NT2/D1 (cell line): ENCODE measurements around the gene ZNF253.
A peak's percentile ranks its signal among the peaks of the same experiment; 100 is the strongest.
"Not testable (repeated sequence)": the region's sequence is repeated elsewhere in the genome, so short reads cannot be mapped to it uniquely, and the experiment has no call there.

Experiments used
- DNase-seq: peaks from one replicate; pipeline ENCODE4 v3.0.0-alpha.2; 2011; ENCODE audit warnings: low read depth, low spot score
- H3K27me3 ChIP-seq: 2 replicates; pipeline ENCODE4 v1.6.0; 2011; ENCODE audit warnings: mild to moderate bottlenecking; ENCODE audit not compliant: insufficient read length, insufficient read depth
- H3K36me3 ChIP-seq: 2 replicates; pipeline ENCODE4 v1.6.1; 2011; ENCODE audit warnings: mild to moderate bottlenecking, low read length, mixed read lengths; ENCODE audit not compliant: insufficient read depth, insufficient read length
- H3K4me1 ChIP-seq: 2 replicates; pipeline ENCODE4 v1.5.1; 2011; ENCODE audit not compliant: insufficient read depth, insufficient read length
- H3K4me3 ChIP-seq: 2 replicates; pipeline ENCODE4 v1.5.1; 2011; ENCODE audit warnings: low read depth; ENCODE audit not compliant: insufficient read length
- H3K9ac ChIP-seq: 2 replicates; pipeline ENCODE4 v1.6.0; 2011; ENCODE audit warnings: low read depth; ENCODE audit not compliant: insufficient read length
- H3K9me3 ChIP-seq: 2 replicates; pipeline ENCODE4 v1.5.1; 2011; ENCODE audit warnings: mild to moderate bottlenecking, low read length; ENCODE audit not compliant: insufficient read depth
- SUZ12 ChIP-seq: IDR thresholded peaks from 2 replicates; pipeline ENCODE4 v1.6.1; 2011; ENCODE audit not compliant: insufficient read length, insufficient read depth; ENCODE audit errors: extremely low read depth
- YY1 ChIP-seq: IDR thresholded peaks from 2 replicates; pipeline ENCODE4 v1.6.1; 2011; ENCODE audit not compliant: insufficient read length, insufficient read depth
- ZNF274 ChIP-seq: IDR thresholded peaks from 2 replicates; pipeline ENCODE4 v1.6.1; 2011; ENCODE audit warnings: mild to moderate bottlenecking, low read depth, low read length

ZNF253 gene

DNA sequence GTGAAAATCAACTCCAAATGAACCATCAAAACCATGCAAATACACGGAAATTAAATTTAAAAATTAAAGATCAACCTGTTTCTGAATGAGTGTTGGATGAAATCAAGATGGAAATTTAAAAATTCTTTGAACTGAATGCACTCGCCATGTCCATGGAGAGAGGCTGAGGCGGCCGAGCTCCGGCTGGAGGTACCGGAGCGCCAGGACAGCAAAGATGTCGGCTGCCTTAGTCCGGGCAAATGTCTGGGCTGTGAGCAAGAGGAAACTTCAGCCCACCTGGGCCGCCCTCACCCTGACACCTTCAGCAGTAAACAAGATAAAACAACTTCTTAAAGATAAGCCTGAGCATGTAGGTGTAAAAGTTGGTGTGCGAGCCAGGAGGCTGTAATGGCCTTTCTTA lies 38.8 kb upstream of the ZNF253 start:
- Histone ChIP-seq H3K27me3 (no peaks in the 10 kb centered on the region), H3K36me3 (no peaks in the 10 kb centered on the region), H3K4me1 (no peaks in the 10 kb centered on the region), H3K9ac (no peak overlapping the region), H3K4me3 (no peak overlapping the region), H3K9me3 (peaks cover 47% of the 10 kb centered on the region)
- TF ChIP-seq SUZ12 (no peak), ZNF274 (no peak), YY1 (no peak)
- DNase-seq, result no peak

DNA sequence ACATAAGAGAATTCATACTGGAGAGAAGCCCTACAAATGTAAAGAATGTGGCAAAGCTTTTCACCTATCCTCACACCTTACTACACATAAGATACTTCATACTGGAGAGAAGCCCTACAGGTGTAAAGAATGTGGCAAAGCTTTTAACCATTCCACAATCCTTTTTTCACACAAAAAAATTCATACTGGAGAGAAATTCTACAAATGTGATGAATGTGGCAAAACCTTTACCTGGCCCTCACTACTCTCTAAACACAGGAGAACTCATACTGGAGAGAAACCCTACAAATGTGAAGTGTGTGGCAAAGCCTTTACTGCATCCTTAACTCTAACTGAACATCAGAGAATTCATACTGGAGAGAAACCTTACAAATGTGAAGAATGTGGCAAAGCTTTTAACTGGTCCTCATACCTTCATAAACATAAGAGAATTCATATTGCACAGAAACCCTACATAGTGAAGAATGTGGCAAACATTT lies 30.1 kb upstream of the ZNF253 start:
- DNase-seq, result no peak
- Histone ChIP-seq H3K27me3 (no peaks in the 10 kb centered on the region), H3K9me3 (peaks cover 93% of the 10 kb centered on the region), H3K9ac (no peak overlapping the region), H3K4me3 (no peak overlapping the region), H3K36me3 (no peaks in the 10 kb centered on the region), H3K4me1 (no peaks in the 10 kb centered on the region)
- peak; percentile 92 for TF ChIP-seq ZNF274
- no peak for TF ChIP-seq YY1

DNA sequence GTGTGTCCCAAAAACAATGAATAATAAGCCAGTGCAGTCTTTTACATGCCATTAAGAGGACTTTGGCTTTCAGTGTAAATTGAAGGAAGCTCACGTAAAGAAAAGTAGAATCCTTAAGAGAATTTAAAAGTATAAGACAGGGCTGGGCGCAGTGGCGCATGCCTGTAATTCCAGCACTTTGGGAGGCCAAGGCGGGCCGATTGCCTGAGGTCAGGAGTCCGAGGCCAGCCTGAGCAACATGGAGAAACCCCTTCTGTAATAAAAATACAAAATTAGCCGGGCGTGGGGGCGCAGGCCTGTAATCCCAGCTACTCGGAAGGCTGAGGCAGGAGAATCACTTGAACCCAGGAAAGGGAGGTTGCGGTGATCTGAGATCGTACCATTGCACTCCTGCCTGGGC lies 17.9 kb upstream of the ZNF253 start:
- no peaks in the 10 kb centered on the region for H3K27me3 ChIP-seq
- no peak overlapping the region for H3K4me3 ChIP-seq
- H3K36me3 ChIP-seq, result no peaks in the 10 kb centered on the region
- no peak for TF ChIP-seq YY1
- no peak for TF ChIP-seq ZNF274
- TF ChIP-seq SUZ12, result no peak
- no peak for DNase-seq
- H3K4me1 ChIP-seq, result peaks cover 2% of the 10 kb centered on the region
- peaks cover 28% of the 10 kb centered on the region for H3K9me3 ChIP-seq
- no peak overlapping the region for H3K9ac ChIP-seq

DNA sequence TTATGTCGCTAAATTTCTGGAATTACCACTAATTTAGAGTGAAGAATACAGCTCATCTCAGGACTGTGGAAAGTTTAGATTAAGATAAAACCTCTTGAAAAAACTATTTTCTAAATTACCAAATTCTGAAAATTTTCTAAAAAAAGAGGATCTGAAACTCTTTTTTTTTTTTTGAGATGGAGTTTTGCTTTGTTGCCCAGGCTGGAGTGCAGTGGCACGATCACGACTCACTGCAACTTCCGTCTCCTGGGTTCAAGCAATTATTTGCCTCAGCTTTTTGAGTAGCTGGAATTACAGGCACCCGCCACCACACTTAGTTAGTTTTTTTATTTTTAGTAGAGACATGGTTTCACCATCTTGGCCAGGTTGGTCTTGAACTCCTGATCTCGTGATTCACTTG lies 16.6 kb upstream of the ZNF253 start:
- Histone ChIP-seq H3K36me3 (no peaks in the 10 kb centered on the region), H3K9me3 (peaks cover 15% of the 10 kb centered on the region)

DNA sequence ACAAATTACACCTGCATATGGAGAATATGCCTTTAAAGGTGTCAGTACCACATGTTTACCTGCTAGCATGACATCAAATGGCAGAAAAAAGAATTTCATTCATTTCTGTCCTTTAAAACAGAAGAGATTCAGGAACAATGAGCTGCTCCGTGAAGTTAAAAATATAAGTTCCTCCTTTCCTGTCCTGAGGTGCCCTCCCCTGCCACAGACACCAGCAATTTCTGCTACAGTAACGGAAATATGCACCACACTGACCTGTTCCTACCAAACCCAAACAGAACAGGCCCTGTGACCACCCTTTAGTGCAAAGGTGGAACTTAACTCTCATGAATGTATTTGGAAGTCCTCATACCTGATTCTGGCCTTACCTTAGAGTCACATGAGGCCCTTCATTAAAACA lies 13.9 kb upstream of the ZNF253 start:
- H3K4me1 ChIP-seq, DNase-seq, H3K4me3 ChIP-seq, H3K9me3 ChIP-seq, H3K36me3 ChIP-seq, H3K9ac ChIP-seq, H3K27me3 ChIP-seq: not testable (repeated sequence)

More for the DNA sequence above, 16.6 kb upstream of the ZNF253 start:
- Histone ChIP-seq H3K4me3 (no peak overlapping the region), H3K4me1 (peaks cover 2% of the 10 kb centered on the region), H3K9ac (no peak overlapping the region), H3K27me3 (no peaks in the 10 kb centered on the region)
- TF ChIP-seq SUZ12 (no peak), ZNF274 (no peak), YY1 (no peak)
- DNase-seq, result no peak

DNA sequence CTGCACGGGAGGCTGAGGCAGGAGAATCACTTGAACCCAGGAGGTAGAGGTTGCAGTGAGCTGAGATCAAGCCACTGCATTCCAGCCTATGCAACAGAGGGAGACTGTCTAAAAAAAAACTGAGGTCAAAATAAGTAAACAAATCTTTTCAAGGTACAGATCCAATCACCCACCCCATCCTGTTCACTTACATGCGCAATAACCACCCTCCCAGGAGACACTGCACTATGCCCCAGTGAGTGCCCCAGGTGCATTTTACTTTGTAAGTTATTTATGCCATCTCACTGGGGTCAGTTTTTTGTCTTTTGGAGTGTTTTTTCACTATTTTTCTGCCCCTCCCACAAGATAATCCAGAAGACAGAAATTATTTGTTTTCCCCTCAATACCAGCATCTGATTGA lies 6.9 kb upstream of the ZNF253 start:
- TF ChIP-seq SUZ12 (no peak), YY1 (no peak), ZNF274 (no peak)
- Histone ChIP-seq H3K9ac (no peak overlapping the region), H3K27me3 (no peaks in the 10 kb centered on the region), H3K4me3 (no peak overlapping the region), H3K4me1 (no peaks in the 10 kb centered on the region), H3K9me3 (no peaks in the 10 kb centered on the region), H3K36me3 (peaks cover 22% of the 10 kb centered on the region)
- no peak for DNase-seq

DNA sequence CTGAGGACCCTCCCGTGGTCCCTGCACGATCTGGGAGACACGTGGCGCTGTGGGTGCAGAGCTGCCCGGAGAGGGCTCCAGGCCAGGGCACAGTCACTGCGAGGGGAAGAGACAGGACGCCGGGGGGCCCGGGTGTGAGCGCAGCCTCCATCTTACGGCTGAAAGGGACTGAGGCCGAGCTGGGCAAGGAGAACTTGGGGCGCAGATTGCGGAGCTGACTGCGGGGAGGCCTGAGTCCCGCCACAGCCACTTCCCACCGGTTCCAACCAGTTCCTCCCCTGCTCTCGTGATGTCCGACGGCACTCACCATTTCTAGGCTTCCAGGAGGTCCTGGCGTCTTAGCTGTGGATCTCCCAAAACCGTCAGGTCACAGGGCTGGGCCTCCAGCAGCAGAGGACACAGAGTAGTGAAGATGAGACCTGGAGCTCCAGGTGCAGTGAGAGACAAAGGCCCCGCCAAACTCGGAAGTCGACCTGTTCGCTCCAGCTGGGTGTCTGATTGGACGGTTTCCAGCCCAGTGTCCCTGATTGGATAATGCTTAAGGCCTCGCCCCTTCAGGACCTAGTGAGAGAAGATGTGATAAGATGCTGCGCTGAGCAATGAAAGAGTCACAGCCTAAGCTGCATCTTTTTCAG lies 4.8 kb upstream of the ZNF253 start:
- H3K27me3 ChIP-seq, result no peaks in the 10 kb centered on the region
- peaks cover 19% of the 10 kb centered on the region for H3K36me3 ChIP-seq
- no peaks in the 10 kb centered on the region for H3K9me3 ChIP-seq
- peak overlapping the region; percentile 81 for H3K9ac ChIP-seq
- DNase-seq, result peak; percentile 27
- peak overlapping the region; percentile 71 for H3K4me3 ChIP-seq
- TF ChIP-seq SUZ12, result no peak
- no peak for TF ChIP-seq ZNF274
- TF ChIP-seq YY1, result no peak
- H3K4me1 ChIP-seq, result no peaks in the 10 kb centered on the region
